NCI-H2029 (cell line): ENCODE results near the gene SART3.
"Not testable (repeated sequence)": the region's sequence is repeated elsewhere in the genome, so short reads cannot be mapped to it uniquely, and the experiment has no call there.

Experiments used
- DNase-seq: peaks from one replicate; lab custom pipeline; 2025; lab: John Stamatoyannopoulos, UW

The SART3 gene

GRCh38 chr12:108491256-108491655 is 69.7 kb downstream of the SART3 start:
- no peak for DNase-seq

- not testable (repeated sequence) for DNase-seq
These were observed 73.9 kb downstream of the SART3 start for GRCh38 chr12:108487029-108487428.

DNA sequence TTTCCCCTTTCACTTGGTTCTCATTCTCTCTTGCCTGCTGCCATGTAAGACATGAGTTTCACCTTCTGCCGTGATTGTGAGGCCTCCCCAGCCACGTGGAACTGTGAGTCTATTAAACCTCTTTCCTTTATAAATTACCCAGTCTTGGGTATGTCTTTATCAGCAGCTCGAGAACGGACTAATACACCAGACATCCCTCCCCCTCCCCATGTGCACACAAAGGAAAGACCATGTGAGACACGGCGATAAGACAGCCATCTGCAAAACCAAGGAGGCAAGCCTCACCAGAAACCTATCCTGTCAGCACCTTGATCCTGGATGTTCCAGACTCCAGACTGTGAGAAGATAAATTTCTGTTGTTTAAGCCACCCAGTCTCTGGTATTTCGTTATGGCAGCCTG is 75.6 kb downstream of the SART3 start:
- DNase-seq: not testable (repeated sequence)

GRCh38 chr12:108484845-108485244 is 76.1 kb downstream of the SART3 start:
- no peak for DNase-seq

DNA sequence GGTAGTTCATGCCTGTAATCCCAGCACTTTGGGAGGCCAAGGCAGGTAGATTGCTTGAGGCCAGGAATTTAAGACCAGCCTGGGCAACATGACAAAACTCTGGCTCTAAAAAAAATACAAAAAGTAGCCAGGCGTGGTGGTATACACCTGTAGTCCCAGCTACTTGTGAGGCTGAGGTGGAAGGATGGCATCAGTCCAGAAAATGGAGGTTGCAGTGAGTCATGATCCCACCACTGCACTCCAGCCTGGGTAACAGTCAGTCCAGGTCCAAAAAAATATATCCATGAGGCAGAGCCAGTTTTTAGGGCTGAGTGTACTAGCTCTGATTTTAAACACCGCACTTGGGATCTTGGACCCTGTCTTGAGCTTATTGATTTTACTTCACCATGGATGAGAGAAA is 76.5 kb downstream of the SART3 start:
- DNase-seq: no peak

DNA sequence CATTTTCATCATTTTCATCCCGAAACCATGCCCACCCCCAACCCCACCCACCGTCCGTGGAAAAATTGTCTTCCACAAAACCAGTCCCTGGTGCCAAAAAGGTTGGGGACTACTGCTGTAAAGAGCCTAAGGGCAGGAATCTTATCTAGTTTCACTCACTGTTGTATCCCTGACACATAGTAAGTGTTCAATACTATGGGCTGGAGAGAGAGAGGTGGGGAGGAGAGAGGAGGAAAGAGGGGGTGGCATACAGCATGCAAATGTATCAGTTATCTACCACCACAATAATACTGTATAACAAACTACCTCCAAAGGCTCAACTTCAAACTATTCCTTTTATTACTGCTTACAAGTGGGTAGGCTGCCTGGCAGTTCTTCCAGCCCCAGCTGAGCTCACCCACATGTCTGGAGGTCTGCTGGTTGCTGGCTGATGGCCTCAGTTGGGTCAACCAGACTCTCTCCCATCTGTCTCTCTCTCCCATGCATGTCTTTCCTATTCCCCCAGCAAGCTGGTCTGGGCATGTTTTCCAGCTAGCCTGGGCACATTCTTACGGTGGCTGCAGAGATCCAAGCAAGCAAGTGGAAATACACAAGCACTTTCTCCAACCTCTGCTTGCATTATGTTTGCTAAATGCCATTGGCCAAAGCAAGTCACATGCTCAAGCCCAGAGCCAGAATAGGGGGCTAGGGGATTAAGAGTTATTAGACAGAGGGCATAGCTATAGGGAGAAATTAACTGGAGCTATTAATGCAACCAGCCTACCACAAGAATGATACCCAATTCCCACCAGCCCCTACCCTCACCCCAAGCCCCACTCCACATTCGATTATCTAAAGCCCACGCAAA is 77.5 kb downstream of the SART3 start:
- DNase-seq: no peak

GRCh38 chr12:108482717-108483212 is 78.2 kb downstream of the SART3 start:
- no peak for DNase-seq

DNA sequence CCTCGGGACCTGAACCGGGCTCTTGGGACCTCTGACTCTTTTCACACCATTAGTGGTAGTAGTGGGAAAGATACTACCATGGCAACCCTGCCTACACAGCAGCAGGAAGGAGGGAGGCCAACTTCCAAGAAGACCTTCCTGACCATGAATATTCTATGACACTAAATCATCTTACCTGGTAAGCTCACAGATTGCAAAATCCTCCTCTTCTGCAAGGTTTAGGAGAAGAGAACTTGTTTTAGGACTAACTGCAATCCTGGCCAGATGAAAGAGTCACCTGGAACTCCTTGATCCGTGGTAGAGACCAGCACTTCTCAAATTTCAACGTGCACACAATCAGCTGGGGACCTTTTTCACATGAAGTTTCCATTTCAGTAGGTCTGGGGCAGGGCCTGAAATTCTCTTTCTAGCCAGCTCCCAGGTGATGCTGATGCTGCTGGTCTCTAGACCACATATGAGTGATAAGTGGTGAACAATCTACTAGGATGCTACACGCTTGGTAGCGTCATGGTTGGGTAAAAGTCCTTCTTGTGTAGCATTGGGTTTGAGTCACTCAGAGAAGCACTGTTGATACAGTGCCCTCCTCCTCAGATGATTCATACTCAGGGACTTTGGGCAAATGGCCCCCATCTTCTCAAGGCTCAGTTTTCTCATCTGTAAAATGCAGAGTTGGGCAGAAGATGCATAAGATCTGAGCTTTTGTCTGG is 81.5 kb downstream of the SART3 start:
- DNase-seq: no peak

GRCh38 chr12:108478611-108479206 is 82.3 kb downstream of the SART3 start:
- DNase-seq: no peak

GRCh38 chr12:108477881-108478259 is 83.1 kb downstream of the SART3 start:
- no peak for DNase-seq

DNA sequence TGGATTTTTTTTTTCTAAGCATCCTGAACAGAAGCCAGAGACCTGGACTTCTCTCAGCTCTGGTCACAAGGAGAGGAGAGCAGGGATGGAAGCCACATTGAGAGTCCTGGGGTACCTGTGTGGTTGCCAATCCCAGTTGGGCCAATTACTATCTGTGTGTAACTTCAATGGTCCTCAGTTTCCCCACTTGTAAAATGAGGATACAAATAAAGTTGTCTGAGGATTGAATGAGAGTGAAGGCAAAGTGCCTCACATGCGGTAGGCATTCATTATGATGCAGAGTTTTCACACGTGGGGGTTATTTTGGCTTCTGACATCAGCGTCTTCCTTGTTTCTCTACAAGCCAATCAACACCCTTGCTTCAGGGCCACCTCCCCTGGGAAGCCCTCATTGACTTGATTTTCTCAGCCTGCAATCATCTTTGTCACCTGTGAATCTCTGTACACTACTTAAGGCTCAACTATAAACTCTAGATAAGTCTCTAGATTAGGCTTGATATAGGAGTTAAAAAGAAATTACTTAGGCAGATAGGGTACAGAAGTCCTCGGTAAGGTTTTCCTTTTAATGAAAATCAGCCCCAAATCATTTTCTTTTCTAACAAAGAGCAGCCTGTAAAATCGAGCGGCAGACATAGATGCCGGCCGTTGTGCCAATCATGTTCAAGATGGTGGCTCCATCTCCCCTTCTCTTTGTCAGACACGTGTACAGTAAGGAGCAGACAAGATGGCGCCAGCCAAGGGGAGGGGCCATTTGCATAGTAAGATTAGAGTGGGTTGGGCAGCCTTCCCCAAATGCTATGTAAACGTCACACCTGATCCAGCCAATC is 83.7 kb downstream of the SART3 start:
- DNase-seq: peak; percentile 2

DNA sequence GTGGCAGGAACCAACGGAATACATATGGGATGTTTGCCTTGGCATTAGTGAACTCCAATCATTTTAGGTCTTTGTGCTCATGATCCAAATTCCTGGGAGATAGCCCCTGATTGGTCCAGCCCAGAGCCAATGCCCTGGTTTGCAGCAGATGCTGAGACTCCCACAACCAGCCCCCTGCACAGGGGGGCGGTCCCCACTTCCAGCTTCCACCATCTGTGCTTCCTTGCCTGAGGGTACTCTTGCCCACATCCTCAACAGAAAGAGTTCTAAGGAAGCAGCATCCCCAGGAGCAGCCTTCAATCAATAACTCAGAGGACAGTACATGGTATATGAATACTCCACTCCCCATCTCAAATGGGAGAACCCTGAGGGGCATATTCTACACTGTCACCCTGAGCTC is 85.6 kb downstream of the SART3 start:
- no peak for DNase-seq

DNA sequence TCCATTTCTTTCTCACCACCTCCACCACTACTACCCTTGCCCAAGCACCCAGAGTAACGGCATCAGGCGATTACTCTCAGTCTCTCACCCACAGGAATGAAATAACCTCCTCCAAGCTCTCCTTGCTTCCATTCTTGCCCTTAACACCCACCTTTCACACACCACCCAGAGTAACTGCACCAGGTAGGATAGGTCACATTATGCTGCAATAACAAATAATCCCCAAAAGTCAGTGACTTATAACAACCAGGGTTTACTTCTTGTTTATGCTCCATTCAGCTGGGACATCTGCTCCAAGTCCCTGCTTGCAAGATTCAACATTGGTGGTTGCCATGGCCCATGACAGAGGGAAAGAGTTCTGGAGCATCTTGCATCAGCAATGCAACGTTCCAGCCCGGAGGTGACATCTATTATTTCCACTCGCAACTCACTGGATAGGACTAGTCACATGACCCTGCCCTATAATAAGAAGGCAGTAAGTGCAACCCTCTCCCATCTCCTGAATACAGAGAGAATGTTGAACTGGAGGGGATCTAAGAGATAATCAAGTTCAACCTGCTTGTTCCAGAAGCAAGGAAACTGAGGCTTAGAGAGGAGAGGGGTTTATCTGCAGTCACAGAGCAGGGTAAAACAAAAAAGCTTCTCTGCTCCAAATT is 87.4 kb downstream of the SART3 start:
- no peak for DNase-seq
